OCI-LY1 (cell line): ENCODE results near the gene CYGB.
"Not testable (repeated sequence)": the region's sequence is repeated elsewhere in the genome, so short reads cannot be mapped to it uniquely, and the experiment has no call there.

Experiments
- EZH2 ChIP-seq: fragments of 200-600 bp; sonication (generic), shearing (Covaris generic); IDR thresholded peaks from 2 replicates; pipeline ENCODE4 v1.8.0; 2017; ENCODE audit warnings: borderline replicate concordance, mixed run types, mild to moderate bottlenecking, antibody characterized with exemption, low read length, moderate library complexity, mixed read lengths
- TF ChIP-seq, protein P1 (sequence below): fragments of 200-600 bp; sonication (generic), shearing (Covaris generic); IDR thresholded peaks from 2 replicates; pipeline ENCODE4 v1.5.1; 2017; ENCODE audit warnings: mild to moderate bottlenecking, antibody characterized with exemption, low read length, moderate library complexity, mixed read lengths

DNA sequence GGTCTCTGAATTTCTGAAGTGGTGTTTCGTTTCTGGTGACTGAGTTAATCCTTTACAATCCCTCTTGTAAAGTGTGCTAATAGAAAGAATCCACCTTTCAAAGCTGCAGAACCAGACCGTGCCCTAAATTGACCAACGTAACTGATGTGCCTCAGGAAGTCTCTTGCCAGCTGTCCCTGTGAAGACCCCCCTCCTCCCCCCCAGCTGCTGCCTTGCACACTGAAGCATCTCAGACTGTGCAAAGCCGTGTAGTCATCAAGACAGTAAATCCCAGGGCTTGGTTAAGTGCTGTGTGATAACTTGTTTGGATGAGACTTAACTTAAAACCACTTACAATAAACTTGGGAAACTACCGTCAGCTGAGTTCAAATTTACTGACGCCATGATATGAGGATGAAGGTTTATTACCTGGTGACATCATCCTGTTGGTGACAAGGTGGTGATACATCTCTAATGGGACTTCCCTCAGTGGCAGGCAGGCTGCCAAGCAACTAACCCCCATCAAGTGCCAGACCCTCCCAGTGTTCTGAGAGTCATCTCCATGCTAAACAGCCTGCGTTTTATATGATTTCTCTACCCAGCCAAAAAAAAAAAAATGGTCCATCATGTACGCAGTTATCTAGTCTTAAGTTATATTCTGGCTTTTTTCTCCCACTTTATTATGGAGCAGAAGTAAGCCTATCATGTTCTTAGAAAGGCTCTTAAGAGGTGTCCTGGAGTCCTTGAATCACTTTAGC lies 27.6 kb upstream of the CYGB start:
- TF ChIP-seq, protein P1, sequence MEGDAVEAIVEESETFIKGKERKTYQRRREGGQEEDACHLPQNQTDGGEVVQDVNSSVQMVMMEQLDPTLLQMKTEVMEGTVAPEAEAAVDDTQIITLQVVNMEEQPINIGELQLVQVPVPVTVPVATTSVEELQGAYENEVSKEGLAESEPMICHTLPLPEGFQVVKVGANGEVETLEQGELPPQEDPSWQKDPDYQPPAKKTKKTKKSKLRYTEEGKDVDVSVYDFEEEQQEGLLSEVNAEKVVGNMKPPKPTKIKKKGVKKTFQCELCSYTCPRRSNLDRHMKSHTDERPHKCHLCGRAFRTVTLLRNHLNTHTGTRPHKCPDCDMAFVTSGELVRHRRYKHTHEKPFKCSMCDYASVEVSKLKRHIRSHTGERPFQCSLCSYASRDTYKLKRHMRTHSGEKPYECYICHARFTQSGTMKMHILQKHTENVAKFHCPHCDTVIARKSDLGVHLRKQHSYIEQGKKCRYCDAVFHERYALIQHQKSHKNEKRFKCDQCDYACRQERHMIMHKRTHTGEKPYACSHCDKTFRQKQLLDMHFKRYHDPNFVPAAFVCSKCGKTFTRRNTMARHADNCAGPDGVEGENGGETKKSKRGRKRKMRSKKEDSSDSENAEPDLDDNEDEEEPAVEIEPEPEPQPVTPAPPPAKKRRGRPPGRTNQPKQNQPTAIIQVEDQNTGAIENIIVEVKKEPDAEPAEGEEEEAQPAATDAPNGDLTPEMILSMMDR: not testable (repeated sequence)
- not testable (repeated sequence) for TF ChIP-seq EZH2
